GM12874 (cell line): ENCODE measurements around the gene ST8SIA2.

Source experiments
- CTCF ChIP-seq: IDR thresholded peaks from 2 replicates; pipeline ENCODE4 v1.5.1; 2011; ENCODE audit warnings: low read depth, mild to moderate bottlenecking, control low read depth, low read length, moderate library complexity; ENCODE audit not compliant: insufficient read depth

Gene ST8SIA2

GRCh38 chr15:92400573-92400972, 6.9 kb downstream of the ST8SIA2 start:
- no peak for TF ChIP-seq CTCF

GRCh38 chr15:92400980-92401787, 7.5 kb downstream of the ST8SIA2 start:
- no peak for TF ChIP-seq CTCF

GRCh38 chr15:92402751-92403150, 9.1 kb downstream of the ST8SIA2 start:
- TF ChIP-seq CTCF: no peak

GRCh38 chr15:92405942-92406341, 12.3 kb downstream of the ST8SIA2 start:
- no peak for TF ChIP-seq CTCF

- no peak for TF ChIP-seq CTCF
Observed at GRCh38 chr15:92407321-92407720, 13.6 kb downstream of the ST8SIA2 start.

GRCh38 chr15:92407916-92408315, 14.2 kb downstream of the ST8SIA2 start:
- TF ChIP-seq CTCF: no peak

- no peak for TF ChIP-seq CTCF
Observed at GRCh38 chr15:92409006-92409405, 15.3 kb downstream of the ST8SIA2 start.

- no peak for TF ChIP-seq CTCF
Observed at GRCh38 chr15:92409521-92409920, 15.8 kb downstream of the ST8SIA2 start.
